DOHH2 (cell line): ENCODE measurements around the gene TBC1D2.

Experiments used
- H3F3A ChIP-seq: fragments of 200-600 bp; sonication (generic), shearing (Covaris generic); 2 replicates; pipeline ENCODE4 v1.6.0; 2016; ENCODE audit warnings: antibody characterized with exemption, mild to moderate bottlenecking; ENCODE audit not compliant: control insufficient read depth, insufficient read depth
- H3K27ac ChIP-seq: fragments of 200-600 bp; sonication (generic); 2 replicates; pipeline ENCODE4 v1.5.1; 2014; ENCODE audit warnings: low read depth, mild to moderate bottlenecking, low read length, moderate library complexity
- H3K27me3 ChIP-seq: fragments of 200-600 bp; sonication (generic); 2 replicates; pipeline ENCODE4 v1.6.1; 2014; ENCODE audit warnings: mild to moderate bottlenecking, low read length, mixed read lengths; ENCODE audit not compliant: control insufficient read depth
- H3K36me3 ChIP-seq: fragments of 200-600 bp; sonication (generic); 2 replicates; pipeline ENCODE4 v1.6.1; 2014; ENCODE audit warnings: mild to moderate bottlenecking, low read length, moderate library complexity, mixed read lengths; ENCODE audit not compliant: control insufficient read depth
- H3K4me1 ChIP-seq: fragments of 200-600 bp; sonication (generic); 2 replicates; pipeline ENCODE4 v1.6.1; 2014; ENCODE audit warnings: mild to moderate bottlenecking, low read length, mixed read lengths; ENCODE audit not compliant: control insufficient read depth
- H3K4me2 ChIP-seq: fragments of 200-600 bp; sonication (generic); 2 replicates; pipeline ENCODE4 v1.6.0; 2014; ENCODE audit warnings: mild to moderate bottlenecking, low read length, moderate library complexity
- H3K4me3 ChIP-seq: fragments of 200-600 bp; sonication (generic); 2 replicates; pipeline ENCODE4 v1.5.1; 2014; ENCODE audit warnings: mild to moderate bottlenecking, low read length, mixed read lengths
- H3K79me2 ChIP-seq: fragments of 200-600 bp; sonication (generic); 2 replicates; pipeline ENCODE4 v1.6.1; 2014; ENCODE audit warnings: mild to moderate bottlenecking, low read length, mixed read lengths; ENCODE audit not compliant: control insufficient read depth
- H3K9me2 ChIP-seq: fragments of 200-600 bp; sonication (generic); replicated peaks from 2 replicates; pipeline ENCODE4 v1.6.1; 2014; ENCODE audit warnings: mild to moderate bottlenecking, low read length, mixed read lengths; ENCODE audit not compliant: control insufficient read depth
- H3K9me3 ChIP-seq: fragments of 200-600 bp; sonication (generic); 2 replicates; pipeline ENCODE4 v1.6.1; 2014; ENCODE audit warnings: antibody characterized with exemption, low read length, mixed read lengths; ENCODE audit not compliant: control insufficient read depth, insufficient read depth
- H4K20me1 ChIP-seq: fragments of 200-600 bp; sonication (generic); 2 replicates; pipeline ENCODE4 v1.6.0; 2014; ENCODE audit warnings: low read depth, mild to moderate bottlenecking, antibody characterized with exemption, low read length, moderate library complexity; ENCODE audit not compliant: control insufficient read depth, insufficient read depth
- EZH2phosphoT487 ChIP-seq: fragments of 200-600 bp; sonication (generic); IDR thresholded peaks from 2 replicates; pipeline ENCODE4 v1.6.1; 2017; ENCODE audit warnings: borderline replicate concordance, mild to moderate bottlenecking, antibody characterized with exemption, low read length, moderate library complexity, mixed read lengths
- TF ChIP-seq, protein P1 (sequence below): fragments of 200-600 bp; sonication (generic); IDR thresholded peaks from one replicate; pipeline ENCODE4 v1.5.1; 2014; ENCODE audit warnings: antibody characterized with exemption, mild to moderate bottlenecking, low read depth, low read length; ENCODE audit not compliant: poor library complexity, severe bottlenecking

The TBC1D2 gene

DNA sequence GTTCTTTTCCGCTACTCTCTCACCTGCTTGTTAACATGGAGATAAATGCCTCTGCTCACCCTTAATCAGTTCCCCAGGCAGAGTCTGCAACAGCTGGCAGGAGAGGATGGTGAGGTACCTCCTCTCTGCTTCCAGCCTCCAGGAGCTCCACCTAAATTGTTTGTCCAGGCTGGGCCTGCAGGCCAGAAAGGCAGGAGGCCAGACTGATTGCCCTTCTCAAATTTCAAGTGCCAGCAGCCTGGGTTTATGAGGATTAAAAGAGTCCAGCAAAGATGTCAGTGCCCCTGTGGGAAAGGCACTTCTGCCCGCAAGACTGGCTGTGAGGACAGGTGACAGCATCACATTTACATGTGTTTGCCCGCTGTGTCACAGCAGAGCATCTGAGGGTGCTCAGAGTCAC lies 82.8 kb downstream of the TBC1D2 start:
- Histone ChIP-seq H3K9me2 (no peaks in the 10 kb centered on the region), H3K9me3 (no peaks in the 10 kb centered on the region), H4K20me1 (no peaks in the 10 kb centered on the region), H3K4me1 (peaks cover 12% of the 10 kb centered on the region), H3K36me3 (no peaks in the 10 kb centered on the region), H3K4me3 (no peak overlapping the region), H3K79me2 (no peaks in the 10 kb centered on the region), H3K27me3 (peaks cover 3% of the 10 kb centered on the region; the same call in 1 of the 2 replicates), H3F3A (no peaks in the 10 kb centered on the region), H3K27ac (no peak overlapping the region), H3K4me2 (no peak overlapping the region)
- TF ChIP-seq, protein P1, sequence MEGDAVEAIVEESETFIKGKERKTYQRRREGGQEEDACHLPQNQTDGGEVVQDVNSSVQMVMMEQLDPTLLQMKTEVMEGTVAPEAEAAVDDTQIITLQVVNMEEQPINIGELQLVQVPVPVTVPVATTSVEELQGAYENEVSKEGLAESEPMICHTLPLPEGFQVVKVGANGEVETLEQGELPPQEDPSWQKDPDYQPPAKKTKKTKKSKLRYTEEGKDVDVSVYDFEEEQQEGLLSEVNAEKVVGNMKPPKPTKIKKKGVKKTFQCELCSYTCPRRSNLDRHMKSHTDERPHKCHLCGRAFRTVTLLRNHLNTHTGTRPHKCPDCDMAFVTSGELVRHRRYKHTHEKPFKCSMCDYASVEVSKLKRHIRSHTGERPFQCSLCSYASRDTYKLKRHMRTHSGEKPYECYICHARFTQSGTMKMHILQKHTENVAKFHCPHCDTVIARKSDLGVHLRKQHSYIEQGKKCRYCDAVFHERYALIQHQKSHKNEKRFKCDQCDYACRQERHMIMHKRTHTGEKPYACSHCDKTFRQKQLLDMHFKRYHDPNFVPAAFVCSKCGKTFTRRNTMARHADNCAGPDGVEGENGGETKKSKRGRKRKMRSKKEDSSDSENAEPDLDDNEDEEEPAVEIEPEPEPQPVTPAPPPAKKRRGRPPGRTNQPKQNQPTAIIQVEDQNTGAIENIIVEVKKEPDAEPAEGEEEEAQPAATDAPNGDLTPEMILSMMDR, result no peak
- no peak for TF ChIP-seq EZH2phosphoT487

DNA sequence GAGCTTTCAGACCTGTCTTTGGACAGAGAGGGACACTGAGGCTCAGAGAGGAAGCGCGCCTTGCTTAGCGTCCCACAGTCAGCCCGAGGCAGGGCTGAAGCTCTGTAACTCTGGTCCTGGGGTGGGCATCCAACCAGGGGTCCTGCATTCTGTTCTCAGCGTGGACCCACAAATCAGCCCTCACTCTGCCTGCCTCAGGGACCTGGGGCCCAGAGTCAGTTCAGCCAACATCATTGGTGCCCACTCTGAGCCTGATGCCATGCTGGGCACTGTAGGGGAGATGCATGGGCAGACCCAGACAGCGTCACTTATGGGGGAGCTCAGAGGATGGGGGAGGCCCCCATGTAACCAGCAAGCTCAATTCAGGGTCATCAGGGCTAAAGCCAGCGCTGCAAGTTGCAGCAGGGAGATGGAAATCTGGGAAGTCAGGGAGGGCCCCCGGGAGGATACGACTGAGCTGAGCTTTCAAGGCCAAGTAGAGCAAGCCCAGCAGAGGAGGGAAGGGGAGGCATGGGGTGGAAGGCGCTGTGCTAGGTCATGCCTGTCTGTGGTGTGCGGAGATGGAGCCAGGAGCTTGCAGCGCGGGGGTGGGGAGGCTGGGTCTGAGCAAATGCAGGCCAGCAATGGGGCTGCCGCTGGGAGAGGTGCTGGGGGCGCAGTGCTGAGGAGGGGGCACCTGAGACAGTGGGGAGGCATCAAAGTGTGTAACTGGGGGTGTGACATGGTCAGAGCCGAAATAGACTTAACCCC lies 84.1 kb downstream of the TBC1D2 start:
- Histone ChIP-seq H3K9me3 (no peaks in the 10 kb centered on the region), H3K4me3 (no peak overlapping the region), H3K4me2 (no peak overlapping the region), H4K20me1 (no peaks in the 10 kb centered on the region), H3K79me2 (no peaks in the 10 kb centered on the region), H3K27me3 (peaks cover 3% of the 10 kb centered on the region; the same call in 1 of the 2 replicates), H3K4me1 (peaks cover 12% of the 10 kb centered on the region), H3K27ac (no peak overlapping the region), H3F3A (no peaks in the 10 kb centered on the region), H3K9me2 (no peaks in the 10 kb centered on the region), H3K36me3 (no peaks in the 10 kb centered on the region)
- TF ChIP-seq EZH2phosphoT487, result no peak
- TF ChIP-seq, protein P1, result no peak

DNA sequence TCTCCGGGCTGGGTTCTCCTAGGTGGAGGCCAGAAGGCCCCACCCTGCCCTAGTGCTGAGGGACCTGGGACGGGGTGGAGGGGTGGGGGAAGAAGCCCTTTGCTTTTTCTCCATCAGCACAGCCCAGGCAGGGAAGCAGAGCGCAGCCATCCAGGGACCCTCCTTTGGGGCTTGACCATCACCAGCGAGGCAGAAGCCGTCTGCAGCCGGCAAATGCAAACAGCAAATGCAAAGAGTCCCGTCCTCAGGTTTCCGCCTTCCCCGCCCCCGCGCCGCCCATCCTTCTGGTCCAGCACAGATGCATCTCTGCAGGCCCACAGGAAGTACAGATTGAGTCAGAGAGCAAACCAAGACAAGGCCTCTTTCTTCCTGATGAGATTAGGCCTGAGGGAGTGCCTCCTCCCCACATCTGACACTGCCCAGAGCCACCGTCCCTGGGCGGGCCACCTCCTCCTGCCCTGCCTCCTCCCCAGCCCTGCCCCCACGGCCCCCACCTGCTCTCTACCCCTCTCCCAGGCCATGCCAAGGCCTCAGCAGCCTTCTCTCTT lies 86.4 kb downstream of the TBC1D2 start:
- TF ChIP-seq, protein P1, result no peak
- no peak for TF ChIP-seq EZH2phosphoT487
- no peaks in the 10 kb centered on the region for H3K9me2 ChIP-seq
- H3K27ac ChIP-seq, result no peak overlapping the region
- no peaks in the 10 kb centered on the region for H4K20me1 ChIP-seq
- H3K9me3 ChIP-seq, result no peaks in the 10 kb centered on the region
- H3F3A ChIP-seq, result no peaks in the 10 kb centered on the region
- no peak overlapping the region for H3K4me3 ChIP-seq
- peaks cover 3% of the 10 kb centered on the region; the same call in 1 of the 2 replicates for H3K27me3 ChIP-seq
- peaks cover 12% of the 10 kb centered on the region for H3K4me1 ChIP-seq
- peak overlapping the region; percentile 20; the same call in 1 of the 2 replicates for H3K4me2 ChIP-seq
- H3K79me2 ChIP-seq, result no peaks in the 10 kb centered on the region
- no peaks in the 10 kb centered on the region for H3K36me3 ChIP-seq
